Heart right ventricle (tissue), 16 donors: Measurements from ENCODE around the gene PHACTR4. TPM values are rescaled to one million over a fixed set of nuclear protein-coding genes. Genes with fewer than 3 reads are reported as not detected.

Source experiments
- ATAC-seq, 8 donors: fragments of 200-7000 bp; cut with Tn5 transposase; one replicate each; pipeline ENCODE4 v1.9.1; 2020; ENCODE audit warnings: mild to moderate bottlenecking in 8 of 8, moderate library complexity in 8 of 8, moderate number of reproducible peaks in 1 of 8
- DNase-seq, 2 donors: peaks; one replicate each; pipeline ENCODE4 v3.0.0-alpha.2; 2020
- H3K27ac ChIP-seq, 10 donors: fragments of 200-600 bp; sonication (generic) in 2 of 10; one replicate each; pipeline versions ENCODE4 v1.5.0 to v1.8.0; 2020 to 2022; ENCODE audit warnings: mild to moderate bottlenecking in 3 of 10
- H3K27me3 ChIP-seq, 7 donors: fragments of 200-600 bp; one replicate each; pipeline ENCODE4 v1.8.0; 2021 to 2022; ENCODE audit warnings: mild to moderate bottlenecking in 2 of 7
- H3K36me3 ChIP-seq, 9 donors: fragments of 200-600 bp; sonication (generic) in 1 of 9; one replicate each; pipeline versions ENCODE4 v1.5.0 to v1.8.0; 2020 to 2022; ENCODE audit warnings: mild to moderate bottlenecking in 2 of 9
- H3K4me1 ChIP-seq, 9 donors: fragments of 200-600 bp; sonication (generic) in 1 of 9; one replicate each; pipeline versions ENCODE4 v1.5.0 to v1.8.0; 2020 to 2022; ENCODE audit warnings: mild to moderate bottlenecking in 4 of 9
- H3K4me3 ChIP-seq, 10 donors: fragments of 200-600 bp; sonication (generic) in 2 of 10; one replicate each; pipeline versions ENCODE4 v1.5.0 to v1.8.0; 2020 to 2022; ENCODE audit warnings: mild to moderate bottlenecking in 7 of 10, moderate library complexity in 2 of 10
- H3K9me3 ChIP-seq, 11 donors: fragments of 200-600 bp in 10 of 11; sonication (generic) in 2 of 11; one replicate each; pipeline versions ENCODE4 v1.5.0 to v1.8.0; 2013 to 2022; ENCODE audit warnings: mild to moderate bottlenecking in 2 of 11, control low read depth in 1 of 11, moderate library complexity in 1 of 11
- CTCF ChIP-seq, 9 donors: fragments of 200-600 bp; sonication (generic) in 2 of 9; IDR thresholded peaks; one replicate each; pipeline versions ENCODE4 v1.5.0 to v1.8.0; 2021 to 2022; ENCODE audit warnings: antibody characterized with exemption in 9 of 9, mild to moderate bottlenecking in 5 of 9, moderate library complexity in 1 of 9
- WGBS, 2 donors: extraction: QIAGEN DNeasy Blood & Tissue Kit; methylation state at CpG; one replicate each; pipeline ENCODE4 v1.1.7; 2013; ENCODE audit warnings: inconsistent platforms in 1 of 2; 5-methylcytosine and 5-hydroxymethylcytosine counted together
- intact Hi-C, 10 donors: fragments of 100-400 bp; cut with DNase I; formaldehyde crosslinking; loops; one replicate each; pipeline versions ENCODE4 v1.11.1 to v1.14.2; 2022
- polyA plus RNA-seq, 2 donors: library from polyadenylated mRNA; stranded (reverse); fragments of 200-250 nt; gene quantifications; one replicate each; pipeline ENCODE4 v1.2.3, GENCODE V29; 2013
- total RNA-seq, 10 donors: library from RNA; stranded (reverse); fragmentation: NEBNext Ultra II Directional in 3 of 10; extraction: Animal tissue kit (Norgen Biotek cat#: 25700) in 3 of 10; gene quantifications; one replicate each; pipeline versions ENCODE4 v1.2.1 to v1.2.4, GENCODE V29; 2021 to 2023
- donor health status: Arrhythmogenic right ventricular cardiomyopathy.
- donor health status: ischemic (EF 13 %, LVEDD 7.1; RV severe dilation, severe dysfunction).
- donor health status: healthy with polysubstance abuse.
- donor health status: DM: no; HTN: yes; CAD: no.
- donor health status: DM: no; HTN: no; CAD: no.
- donor health status: ischemic (EF 25% LVEDD 6.9; RV normal size, moderate dysfunction).
- donor health status: ischemic (EF 25% LVEDD 5.7; RV mildly dilated, moderate dysfunction).
- donor health status: healthy.
- donor health status: DM: yes; HTN: yes; CAD: no.
- donor health status: Ischemic cardiomyopathy.
- donor health status: ischemic (EF 35%, LVEDD 5.7; RV mildly dilated, moderate dysfunction).
- donor health status: nonischemic (EF 11% LVEDD 7.7; RV severe dilation, severe dysfunction).
- donor health status: DM: yes; HTN: yes; CAD: no.
- donor health status: PGD.
- donor health status: ischemic (EF 29% LVEDD 5.4; RV normal size, mild dysfunction).
- donor health status: nonischemic (EF 23%, LVEDD 6.1; RV moderate dilation, normal function).

Gene PHACTR4
- total and polyA plus RNA-seq, 12 donors, result 14.0 to 36.1 (median 18.5) TPM

- Histone ChIP-seq H3K27ac (no peak overlapping the region), H3K9me3 (no peaks in the 10 kb centered on the region), H3K4me1 (no peaks in the 10 kb centered on the region), H3K36me3 (peaks cover 4 to 99% (median 60%) of the 10 kb centered on the region in 9 donors), H3K4me3 (no peak overlapping the region), H3K27me3 (no peaks in the 10 kb centered on the region)
- 94 to 99% methylated on average over 5 of the region's 5 CpGs for WGBS, 2 donors
- intact Hi-C loops, result no loop called here
- no peak for DNase-seq
- ATAC-seq, result no peak
- TF ChIP-seq CTCF (IDR thresholded peaks at IDR 0.05), result no peak
Measured at GRCh38 chr1:28480308-28480707, 110.8 kb downstream of the PHACTR4 start.

- ATAC-seq, result no peak
- no peaks in the 10 kb centered on the region for H3K9me3 ChIP-seq
- intact Hi-C loops, result no loop called here
- no peak for DNase-seq
- no peak overlapping the region for H3K4me3 ChIP-seq
- H3K27ac ChIP-seq, result no peak overlapping the region
- no peaks in the 10 kb centered on the region for H3K4me1 ChIP-seq
- no peaks in the 10 kb centered on the region for H3K27me3 ChIP-seq
- peaks cover 0 to 99% (median 58%) of the 10 kb centered on the region in 9 donors for H3K36me3 ChIP-seq
- 91 to 93% methylated on average over 3 of the region's 3 CpGs for WGBS, 2 donors
- no peak for TF ChIP-seq CTCF (IDR thresholded peaks at IDR 0.05)
Measured at GRCh38 chr1:28482138-28482537, 112.6 kb downstream of the PHACTR4 start.

GRCh38 chr1:28482702-28483101 is 113.2 kb downstream of the PHACTR4 start:
- no peak overlapping the region for H3K4me3 ChIP-seq
- H3K9me3 ChIP-seq, result no peaks in the 10 kb centered on the region
- ATAC-seq (no peak), DNase-seq (no peak)
- 93 to 98% methylated on average over 2 of the region's 2 CpGs for WGBS, 2 donors
- no peak for TF ChIP-seq CTCF (IDR thresholded peaks at IDR 0.05)
- H3K4me1 ChIP-seq, result no peaks in the 10 kb centered on the region
- no peaks in the 10 kb centered on the region for H3K27me3 ChIP-seq
- intact Hi-C loops, result no loop called here
- peaks cover 0 to 99% (median 55%) of the 10 kb centered on the region in 9 donors for H3K36me3 ChIP-seq
- no peak overlapping the region for H3K27ac ChIP-seq

- ATAC-seq, result no peak
- WGBS, 2 donors, result 92 to 95% methylated on average over 1 of the region's 1 CpG
- Histone ChIP-seq H3K9me3 (no peaks in the 10 kb centered on the region), H3K4me1 (no peaks in the 10 kb centered on the region), H3K27me3 (no peaks in the 10 kb centered on the region), H3K4me3 (no peak overlapping the region), H3K27ac (no peak overlapping the region), H3K36me3 (peaks cover 0 to 100% (median 45%) of the 10 kb centered on the region in 9 donors)
- DNase-seq, result no peak
- intact Hi-C loops, result no loop called here
- no peak for TF ChIP-seq CTCF (IDR thresholded peaks at IDR 0.05)
Measured at GRCh38 chr1:28494737-28495136, 125.2 kb downstream of the PHACTR4 start.
